HepG2 (cell line): ENCODE data around the gene ATP8A1. TPM values are rescaled to one million over a fixed set of nuclear protein-coding genes. Genes with fewer than 3 reads are reported as not detected.

Experiments used
- ATF7-NPFF ChIP-seq: sonication (generic); formaldehyde crosslinking; IDR thresholded peaks from 2 replicates; pipeline ENCODE4 v1.8.1; 2023; ENCODE audit warnings: mild to moderate bottlenecking, low read depth, missing genetic modification reagents, moderate library complexity
- BORCS8-MEF2B ChIP-seq: sonication (generic); formaldehyde crosslinking; IDR thresholded peaks from 2 replicates; pipeline ENCODE4 v1.8.0; 2022; ENCODE audit warnings: mild to moderate bottlenecking, missing genetic modification reagents
- DPF2 ChIP-seq: sonication (generic); formaldehyde crosslinking; IDR thresholded peaks from 2 replicates; pipeline ENCODE4 v1.4.0; 2020; ENCODE audit warnings: mild to moderate bottlenecking, low read depth, missing genetic modification reagents, borderline replicate concordance
- HMG20B ChIP-seq: conservative IDR thresholded peaks from 2 replicates; pipeline ENCODE4 v1.6.1; 2016; ENCODE audit warnings: missing genetic modification reagents, missing compliant biosample characterization
- MAX ChIP-seq: IDR thresholded peaks from 2 replicates; pipeline ENCODE4 v1.6.1; 2012; ENCODE audit warnings: inconsistent platforms
- MTA1 ChIP-seq: sonication (generic); formaldehyde crosslinking; IDR thresholded peaks from 2 replicates; pipeline ENCODE4 v1.4.0; 2020; ENCODE audit warnings: missing genetic modification reagents, mild to moderate bottlenecking, borderline replicate concordance
- PHF8 ChIP-seq: sonication (generic); formaldehyde crosslinking; IDR thresholded peaks from 2 replicates; pipeline ENCODE4 v1.5.0; 2020; ENCODE audit warnings: missing genetic modification reagents
- PLRG1 ChIP-seq: fragments of 450-650 bp; conservative IDR thresholded peaks from 2 replicates; pipeline ENCODE4 v1.6.1; 2016
- RARA ChIP-seq: IDR thresholded peaks from 2 replicates; pipeline ENCODE4 v1.6.1; 2016; ENCODE audit warnings: missing genetic modification reagents, missing compliant biosample characterization
- RBFOX2 ChIP-seq: fragments of 200-400 bp; formaldehyde crosslinking; IDR thresholded peaks from 2 replicates; pipeline ENCODE4 v1.6.1; 2017; ENCODE audit warnings: low read depth, mild to moderate bottlenecking, low read length
- RNF2 ChIP-seq: fragments of 450-650 bp; conservative IDR thresholded peaks from 2 replicates; pipeline ENCODE4 v1.6.1; 2016; ENCODE audit warnings: low read depth
- SALL2 ChIP-seq: sonication (generic); formaldehyde crosslinking; IDR thresholded peaks from 2 replicates; pipeline ENCODE4 v1.8.1; 2023; ENCODE audit warnings: mild to moderate bottlenecking, missing genetic modification reagents, inconsistent platforms
- SOX5 ChIP-seq: IDR thresholded peaks from 2 replicates; pipeline ENCODE4 v1.6.1; 2016; ENCODE audit warnings: borderline replicate concordance
- STAG1 ChIP-seq: sonication (generic); formaldehyde crosslinking; IDR thresholded peaks from 2 replicates; pipeline ENCODE4 v1.4.0; 2020; ENCODE audit warnings: missing genetic modification reagents
- ZBTB4 ChIP-seq: sonication (generic); formaldehyde crosslinking; IDR thresholded peaks from 2 replicates; pipeline ENCODE4 v1.4.0; 2020; ENCODE audit warnings: missing genetic modification reagents, mild to moderate bottlenecking, borderline replicate concordance
- ZC3H4 ChIP-seq: sonication (generic); formaldehyde crosslinking; IDR thresholded peaks from 2 replicates; pipeline ENCODE4 v1.4.0; 2020; ENCODE audit warnings: missing genetic modification reagents, borderline replicate concordance
- ZFP36L2 ChIP-seq: sonication (generic); formaldehyde crosslinking; IDR thresholded peaks from 2 replicates; pipeline ENCODE4 v1.4.0; 2020; ENCODE audit warnings: missing genetic modification reagents
- ZNF232 ChIP-seq: sonication (generic); formaldehyde crosslinking; IDR thresholded peaks from 2 replicates; pipeline ENCODE4 v1.4.0; 2020; ENCODE audit warnings: missing genetic modification reagents, borderline replicate concordance
- ZNF275 ChIP-seq: sonication (generic); formaldehyde crosslinking; IDR thresholded peaks from 2 replicates; pipeline ENCODE4 v1.8.0; 2022; ENCODE audit warnings: missing genetic modification reagents, mild to moderate bottlenecking, inconsistent platforms, borderline replicate concordance
- ZNF598 ChIP-seq: sonication (generic); formaldehyde crosslinking; IDR thresholded peaks from 2 replicates; pipeline ENCODE4 v1.5.1; 2020; ENCODE audit warnings: mild to moderate bottlenecking, missing genetic modification reagents, borderline replicate concordance
- ZNF704 ChIP-seq: sonication (generic); formaldehyde crosslinking; IDR thresholded peaks from 2 replicates; pipeline ENCODE4 v1.8.1; 2023; ENCODE audit warnings: mild to moderate bottlenecking, inconsistent platforms, moderate library complexity, missing genetic modification reagents, borderline replicate concordance
- ZUFSP ChIP-seq: sonication (generic); formaldehyde crosslinking; IDR thresholded peaks from 2 replicates; pipeline ENCODE4 v1.9.0; 2021; ENCODE audit warnings: missing genetic modification reagents, mild to moderate bottlenecking, borderline replicate concordance
- polyA plus RNA-seq, 8 experiments: library from polyadenylated mRNA; depleted of rRNA in 3 of 8; stranded (reverse) in 7 of 8; unstranded in 1 of 8; fragments of >200 nt; fragmentation: Illumina TruSeq in 4 of 8; extraction: Trizol in 4 of 8; gene quantifications; 2 replicates each; pipeline versions ENCODE4 v1.2.1 to v1.2.3, GENCODE V29; 2011 to 2016; ENCODE audit warnings: low read depth in 4 of 8, missing spikeins in 1 of 8, mixed read lengths in 1 of 8; ENCODE audit not compliant: insufficient read depth in 1 of 8
- total RNA-seq, 5 experiments: library from RNA; depleted of rRNA; stranded (reverse); fragments of >200 nt; fragmentation: Illumina TruSeq; extraction: Trizol; gene quantifications; 2 replicates each; pipeline ENCODE4 v1.2.3, GENCODE V29; 2016; ENCODE audit warnings: low read depth in 1 of 5

Gene ATP8A1
- total and polyA plus RNA-seq, 2 of the 13 experiments (the other 11 are each of a cell fraction or from before 2014, with no cell fraction given) = 1.7 to 6.2 TPM

GRCh38 chr4:42656944-42657792, at the start of gene ATP8A1 (continued):
- TF ChIP-seq SALL2 (CRISPR knock-in tag) (peak; percentile 68), BORCS8-MEF2B (CRISPR knock-in tag) (peak; percentile 34; the same call in 1 of the 2 replicates), HMG20B (CRISPR knock-in tag) (no peak), STAG1 (no peak; the same call in 1 of the 2 replicates), MTA1 (no peak), ZUFSP (CRISPR knock-in tag) (no peak), RNF2 (peak; percentile 68; the same call in 1 of the 2 replicates), PLRG1 (no peak), ZFP36L2 (CRISPR knock-in tag) (no peak), DPF2 (0 out of 2 replicates have a peak, but pooled peaks have one; percentile 42), MAX (peak; percentile 62), ZBTB4 (CRISPR knock-in tag) (no peak), ZNF704 (0 out of 2 replicates have a peak, but pooled peaks have one; percentile 67), ZNF232 (CRISPR knock-in tag) (no peak), RARA (CRISPR knock-in tag) (0 out of 2 replicates have a peak, but pooled peaks have one; percentile 5), ATF7-NPFF (no peak; the same call in 1 of the 2 replicates), SOX5 (no peak), ZNF598 (CRISPR knock-in tag) (no peak), ZNF275 (no peak; the same call in 1 of the 2 replicates), RBFOX2 (peak; percentile 61), ZC3H4 (CRISPR knock-in tag) (no peak), PHF8 (peak; percentile 92)
